K562 (cell line): ENCODE results near the gene LACTBL1. TPM values are rescaled to one million over a fixed set of nuclear protein-coding genes. Genes with fewer than 3 reads are reported as not detected.

Source experiments
- ATF3 ChIP-seq, 2 experiments: fragments of 450-650 bp in 1 of 2; sonication (generic) in 1 of 2; formaldehyde crosslinking in 1 of 2; IDR thresholded peaks in 1 of 2; conservative IDR thresholded peaks in 1 of 2; 2 replicates each; pipeline versions ENCODE4 v1.6.1 to v1.8.1; 2016 to 2023; ENCODE audit warnings: mild to moderate bottlenecking in 2 of 2, moderate library complexity in 2 of 2, inconsistent platforms in 1 of 2, missing genetic modification reagents in 1 of 2
- BCOR ChIP-seq: fragments of 450-650 bp; IDR thresholded peaks from 2 replicates; pipeline ENCODE4 v1.6.1; 2016
- CBX1 ChIP-seq: sonication (generic); IDR thresholded peaks from 2 replicates; pipeline ENCODE4 v1.6.1; 2016; ENCODE audit warnings: antibody characterized with exemption, low read depth, mild to moderate bottlenecking
- CREB5 ChIP-seq: fragments of 250-450 bp; sonication (Bioruptor Pico); IDR thresholded peaks from 2 replicates; pipeline ENCODE4 v1.5.0; 2020; ENCODE audit warnings: mild to moderate bottlenecking
- CTCFL ChIP-seq: IDR thresholded peaks from 2 replicates; pipeline ENCODE4 v1.6.1; 2011; ENCODE audit warnings: borderline replicate concordance, low read depth, mild to moderate bottlenecking, moderate library complexity, low read length; ENCODE audit not compliant: insufficient read depth, poor library complexity, severe bottlenecking
- MCM3 ChIP-seq: fragments of 450-650 bp; IDR thresholded peaks from 2 replicates; pipeline ENCODE4 v1.6.1; 2016
- NFATC3 ChIP-seq: fragments of 450-650 bp; IDR thresholded peaks from 2 replicates; pipeline ENCODE4 v1.6.1; 2017; ENCODE audit warnings: mild to moderate bottlenecking
- POLR2G ChIP-seq: fragments of 200-400 bp; formaldehyde crosslinking; IDR thresholded peaks from 2 replicates; pipeline ENCODE4 v1.6.1; 2017; ENCODE audit warnings: low read depth, mild to moderate bottlenecking, antibody characterized with exemption, low read length, moderate library complexity
- RBM25 ChIP-seq: fragments of 200-400 bp; formaldehyde crosslinking; IDR thresholded peaks from 2 replicates; pipeline ENCODE4 v1.6.1; 2018; ENCODE audit warnings: low read length, low read depth, moderate library complexity; ENCODE audit not compliant: severe bottlenecking
- RFX7 ChIP-seq: fragments of 250-450 bp; sonication (Bioruptor Pico); IDR thresholded peaks from 2 replicates; pipeline ENCODE4 v1.5.1; 2021; ENCODE audit warnings: mild to moderate bottlenecking
- ZNF197 ChIP-seq: fragments of 200-800 bp; sonication (Bioruptor generic); IDR thresholded peaks from 2 replicates; pipeline ENCODE4 v1.6.1; 2016; ENCODE audit warnings: low read depth, missing genetic modification characterization, missing compliant biosample characterization
- ZNF407 ChIP-seq: fragments of 450-650 bp; IDR thresholded peaks from 2 replicates; pipeline ENCODE4 v1.6.1; 2016; ENCODE audit warnings: low read depth
- ZNF436 ChIP-seq: fragments of 250-450, 450-650 bp; sonication (Bioruptor Pico); formaldehyde crosslinking; IDR thresholded peaks from 2 replicates; pipeline ENCODE4 v1.7.0; 2020; ENCODE audit warnings: mild to moderate bottlenecking
- ZNF830 ChIP-seq: fragments of 250-450 bp; sonication (Bioruptor Pico); IDR thresholded peaks from 2 replicates; pipeline ENCODE4 v1.5.0; 2021; ENCODE audit warnings: mild to moderate bottlenecking
- polyA plus RNA-seq, 8 experiments: library from polyadenylated mRNA; depleted of rRNA in 4 of 8; stranded (reverse) in 5 of 8; unstranded in 3 of 8; fragments of >200 nt; fragmentation: Nextera tagmentation in 2 of 8; fragmentation: Illumina TruSeq in 1 of 8; extraction: Ambion mirVana in 2 of 8; extraction: Trizol in 1 of 8; gene quantifications; 2 replicates each; pipeline versions ENCODE4 v1.2.1 to v1.2.3, GENCODE V29; 2011 to 2014; ENCODE audit warnings: inconsistent platforms in 1 of 8, missing spikeins in 1 of 8
- total RNA-seq, 7 experiments: library from RNA; depleted of rRNA in 6 of 7; stranded (reverse); fragments of >200 nt in 6 of 7; fragmentation: Illumina TruSeq in 2 of 7; extraction: Trizol in 2 of 7; gene quantifications; 2 replicates each; pipeline versions ENCODE4 v1.2.1 to v1.2.3, GENCODE V29; 2011 to 2021; ENCODE audit warnings: low replicate concordance in 1 of 7

LACTBL1 gene
- total and polyA plus RNA-seq, 9 of the 15 experiments (the other 6 are each of a cell fraction or from before 2014, with no cell fraction given): not detected

GRCh38 chr1:22976461-22977243, 4.0 kb upstream of the LACTBL1 start (continued):
- TF ChIP-seq ZNF407: no peak
- TF ChIP-seq ZNF830: no peak
- TF ChIP-seq ZNF197 (CRISPR knock-in tag): no peak
- TF ChIP-seq CBX1: peak; percentile 39; the same call in 1 of the 2 replicates
- no peak for TF ChIP-seq CREB5 (CRISPR knock-in tag)
- peak; percentile 97 for TF ChIP-seq RBM25
- TF ChIP-seq MCM3: no peak
- no peak for TF ChIP-seq ZNF436 (CRISPR knock-in tag)
- peak; percentile 91 for TF ChIP-seq BCOR
- no peak for TF ChIP-seq ATF3 (IDR thresholded peaks at IDR 0.05)
- no peak for TF ChIP-seq ATF3 (CRISPR knock-in tag; conservative IDR thresholded peaks at IDR 0.05)
- no peak for TF ChIP-seq POLR2G
- TF ChIP-seq RFX7 (CRISPR knock-in tag): no peak
- no peak for TF ChIP-seq NFATC3
- no peak for TF ChIP-seq CTCFL
